HG02588 (cell line): ENCODE measurements around the gene SKOR1.

ENCODE experiments used
- ATAC-seq: cut with Tn5 transposase; IDR thresholded peaks from one replicate; pipeline ENCODE4 v1.9.1; 2021; ENCODE audit warnings: mild to moderate bottlenecking, moderate library complexity; ENCODE audit not compliant: unreplicated experiment

SKOR1 gene

DNA sequence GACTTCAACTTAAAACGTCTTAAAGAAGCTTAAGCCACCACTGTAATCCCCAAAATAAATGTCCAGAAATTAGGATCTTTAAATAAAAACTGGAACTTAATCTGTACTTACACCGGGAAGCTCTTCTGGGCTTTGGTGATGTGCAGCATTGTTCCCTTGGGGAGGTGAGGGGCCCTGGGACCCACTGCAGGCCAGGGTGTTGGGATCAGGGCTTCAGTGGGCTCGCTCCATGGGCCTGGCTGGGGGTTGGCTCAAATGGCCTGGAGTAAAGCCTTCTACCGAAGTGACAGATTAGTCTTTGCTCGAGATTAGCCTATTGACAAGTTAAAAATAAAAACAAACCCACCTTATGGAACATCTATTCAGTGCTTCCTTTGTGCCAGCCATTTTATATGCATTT, 20.7 kb downstream of the SKOR1 start:
- ATAC-seq = no peak

DNA sequence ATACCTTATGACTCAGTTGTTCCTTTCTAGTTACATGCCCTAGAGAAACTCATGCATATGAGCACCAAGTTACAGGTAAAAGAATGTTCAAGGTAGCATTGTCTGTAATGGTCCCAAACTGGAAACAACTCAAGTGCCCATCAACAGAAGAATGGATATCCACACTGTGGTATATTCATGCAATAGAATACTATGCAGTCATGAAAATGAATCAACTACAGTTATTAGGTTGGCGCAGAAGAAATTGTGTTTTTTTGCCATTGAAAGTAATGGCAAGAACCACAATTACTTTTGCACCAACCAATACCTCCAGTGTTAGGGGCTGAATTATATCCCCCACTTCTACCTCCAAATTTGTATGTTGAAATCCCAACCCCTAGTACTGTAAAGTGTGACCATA, 24.2 kb downstream of the SKOR1 start:
- ATAC-seq = no peak

DNA sequence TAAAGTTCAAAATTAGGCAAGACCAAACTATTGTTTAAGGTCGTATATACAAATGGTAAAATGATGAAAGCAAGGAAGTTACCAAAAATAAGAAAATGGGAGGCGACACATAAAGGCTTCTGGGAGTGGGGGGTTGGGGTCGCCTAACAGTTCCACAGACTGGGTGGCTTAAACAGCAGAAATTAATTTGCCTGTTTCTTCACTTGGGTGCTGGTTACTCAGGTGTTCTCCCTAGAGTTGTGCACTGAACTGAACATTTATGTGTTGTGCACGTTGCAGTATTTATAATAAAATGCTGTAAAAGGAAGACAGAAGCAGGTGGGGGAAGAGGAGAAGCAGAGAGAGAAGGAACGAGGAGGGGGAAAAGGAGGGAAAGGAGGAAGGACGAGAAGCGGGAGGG, 25.0 kb downstream of the SKOR1 start:
- ATAC-seq = no peak

DNA sequence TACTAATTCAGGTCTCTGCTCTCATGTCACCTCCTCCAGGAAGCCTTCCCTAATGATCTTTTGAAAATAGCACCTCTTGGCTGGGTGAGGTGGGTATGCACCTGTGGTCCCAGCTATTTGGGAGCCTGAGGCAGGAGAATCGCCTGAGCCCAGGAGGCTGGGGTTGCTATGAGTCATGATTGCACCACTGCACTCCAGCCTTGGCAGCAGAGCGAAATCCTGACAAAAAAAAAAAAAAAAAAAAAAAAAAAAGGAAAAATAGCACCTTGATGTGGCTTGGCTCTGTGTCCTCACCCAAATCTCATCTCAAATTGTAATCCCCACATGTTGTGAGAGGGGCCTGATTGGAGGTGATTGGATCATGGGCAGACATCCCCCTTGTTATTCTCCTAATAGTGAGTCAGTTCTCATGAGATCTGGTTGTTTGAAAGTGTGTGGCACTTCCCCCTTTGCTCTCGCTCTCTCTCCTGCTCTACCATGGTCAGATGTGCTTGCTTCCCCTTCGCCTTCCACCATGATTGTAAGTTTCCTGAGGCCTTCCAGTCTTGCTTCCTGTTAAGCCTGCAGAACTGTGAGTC, 25.8 kb downstream of the SKOR1 start:
- no peak for ATAC-seq

DNA sequence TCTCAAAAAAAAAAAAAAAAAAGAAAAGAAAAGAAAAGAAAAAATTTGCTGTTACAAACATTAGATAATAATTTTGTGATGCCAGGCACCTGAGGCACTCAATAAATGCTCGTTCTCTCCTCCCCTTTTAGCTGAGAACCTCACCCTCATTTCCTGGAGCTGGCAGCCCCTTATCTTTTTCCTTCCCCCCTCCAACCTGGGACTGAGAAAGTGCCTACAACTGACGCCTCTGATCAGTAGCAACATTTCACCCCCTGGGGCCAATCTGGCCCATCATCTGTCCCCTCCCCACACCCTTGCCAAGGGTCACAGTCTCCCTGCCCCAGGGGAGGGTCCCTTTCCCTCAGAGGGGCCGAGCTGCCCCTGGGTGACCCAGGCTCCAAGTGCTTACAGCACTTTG, 27.1 kb downstream of the SKOR1 start:
- no peak for ATAC-seq

DNA sequence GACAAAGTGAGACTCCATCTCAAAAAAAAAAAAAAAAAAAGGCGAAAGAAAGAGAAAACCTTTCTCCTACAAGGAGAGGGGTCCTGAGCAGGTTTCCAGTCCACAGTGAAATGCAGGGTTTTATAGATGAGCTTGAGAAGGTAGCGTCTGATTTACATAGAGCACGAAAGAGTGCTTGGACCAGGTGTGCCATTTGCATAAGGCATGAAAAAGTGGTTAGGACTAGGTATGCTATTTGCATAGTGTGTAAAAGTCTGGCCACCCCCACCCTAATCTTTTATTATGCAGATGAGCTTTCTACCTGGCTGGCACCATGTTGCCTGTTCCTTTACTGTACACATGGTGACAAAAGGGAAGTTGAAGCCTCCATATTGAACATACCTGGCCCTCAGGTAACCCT, 28.1 kb downstream of the SKOR1 start:
- ATAC-seq = no peak

DNA sequence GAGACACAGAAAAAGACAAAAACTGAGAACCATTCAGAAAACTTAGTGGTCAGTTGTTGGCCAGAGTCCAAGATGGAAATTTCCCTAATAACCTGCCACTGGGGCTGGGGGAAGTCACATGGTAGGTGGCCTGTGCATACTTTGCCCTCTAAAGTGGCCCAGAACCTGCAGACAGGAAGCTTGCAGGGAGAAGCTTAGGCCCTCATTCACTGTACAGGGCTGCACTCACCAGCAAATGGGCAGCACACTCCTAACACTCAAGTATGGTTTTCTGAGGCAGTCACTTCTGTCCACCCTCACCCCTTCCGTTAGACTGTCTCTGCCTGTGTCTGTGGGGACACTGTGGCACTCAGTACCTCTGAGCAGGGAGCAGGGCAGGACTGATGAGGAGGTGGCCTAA, 29.0 kb downstream of the SKOR1 start:
- no peak for ATAC-seq

DNA sequence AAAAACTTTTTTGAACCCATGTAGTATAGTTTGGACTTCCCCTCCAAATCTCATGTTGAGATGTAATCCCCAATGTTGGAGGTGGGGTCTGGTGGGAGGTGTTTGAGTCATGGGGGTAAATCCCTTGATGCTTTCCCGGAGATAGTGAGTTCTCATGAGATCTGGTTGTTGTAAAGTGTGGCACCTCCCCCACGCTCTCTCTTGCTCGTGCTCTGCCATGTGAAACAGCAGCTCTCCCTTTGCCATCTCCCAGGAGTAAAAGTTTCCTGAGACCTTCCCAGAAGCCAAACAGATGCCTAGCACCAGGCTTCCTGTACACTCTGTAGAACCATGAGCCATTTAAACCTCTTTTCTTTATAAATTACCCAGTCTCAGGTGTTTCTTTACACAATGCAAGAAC, 30.5 kb downstream of the SKOR1 start:
- ATAC-seq = no peak

DNA sequence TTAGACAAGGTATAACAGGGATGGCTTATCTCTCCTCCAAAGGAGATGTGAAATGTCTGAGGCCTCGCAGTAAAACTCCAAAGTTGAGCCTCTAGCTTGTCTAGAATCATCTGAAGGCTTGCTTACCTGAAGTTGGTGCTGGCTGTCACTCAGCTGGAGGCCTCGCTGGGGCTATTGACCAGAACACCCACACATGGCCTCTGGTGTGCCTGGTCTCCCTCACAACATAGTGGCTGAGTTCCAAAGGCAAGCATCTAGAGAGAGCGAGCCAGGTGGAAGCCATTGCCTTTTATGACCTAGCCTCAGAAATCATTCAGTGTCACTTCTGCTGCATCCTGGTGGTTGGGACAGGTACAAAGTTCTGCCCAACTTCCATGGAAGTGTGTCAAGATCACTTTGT, 31.9 kb downstream of the SKOR1 start:
- no peak for ATAC-seq

DNA sequence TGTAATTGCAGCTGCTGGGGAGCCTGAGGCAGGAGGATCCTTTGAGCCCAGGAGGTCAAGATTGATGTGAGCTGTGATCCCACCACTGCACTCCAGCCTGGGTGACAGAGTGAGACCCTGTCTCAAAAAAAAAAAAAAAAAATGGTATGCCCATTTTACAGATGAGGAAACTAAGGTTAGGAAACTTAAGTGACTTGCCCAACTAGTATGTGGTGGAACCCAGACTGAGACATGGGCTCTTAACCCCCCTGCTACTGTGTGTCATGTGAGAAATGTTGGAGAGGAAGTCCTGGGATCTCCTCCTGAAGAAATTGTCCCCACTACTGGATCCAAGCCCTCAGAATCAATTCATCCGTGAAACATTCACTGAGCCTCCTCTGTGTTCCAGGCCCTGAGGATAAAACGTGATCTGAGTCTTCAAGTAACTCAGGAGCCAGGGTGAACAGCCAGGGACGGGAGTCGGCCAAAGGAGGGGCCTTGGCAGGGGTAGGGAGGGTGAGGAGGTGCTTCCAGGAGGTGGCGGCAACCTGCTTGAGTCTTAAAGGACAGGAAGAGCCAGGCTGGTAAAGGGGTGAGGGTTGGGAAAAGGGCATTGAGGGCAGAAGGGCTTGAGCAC, 34.1 kb downstream of the SKOR1 start:
- ATAC-seq = no peak

DNA sequence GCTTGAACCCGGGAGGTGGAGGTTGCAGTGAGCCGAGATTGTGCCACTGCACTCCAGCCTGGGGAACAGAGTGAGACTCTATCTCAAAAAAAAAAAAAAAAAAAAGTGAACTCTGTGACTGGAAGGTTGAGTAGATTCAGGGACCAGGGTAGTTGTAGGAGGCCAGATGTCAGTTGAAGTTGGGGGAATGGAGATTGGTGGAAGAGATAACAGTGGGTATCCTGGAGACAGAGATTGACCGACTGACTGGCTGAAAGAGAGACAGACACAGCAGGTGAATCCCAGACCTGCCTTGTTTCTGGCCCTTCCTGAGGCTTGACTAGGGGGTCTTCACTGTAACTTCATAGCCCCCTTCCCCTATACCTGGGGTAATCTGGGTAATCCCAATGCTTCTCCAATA, 36.7 kb downstream of the SKOR1 start:
- ATAC-seq = no peak

DNA sequence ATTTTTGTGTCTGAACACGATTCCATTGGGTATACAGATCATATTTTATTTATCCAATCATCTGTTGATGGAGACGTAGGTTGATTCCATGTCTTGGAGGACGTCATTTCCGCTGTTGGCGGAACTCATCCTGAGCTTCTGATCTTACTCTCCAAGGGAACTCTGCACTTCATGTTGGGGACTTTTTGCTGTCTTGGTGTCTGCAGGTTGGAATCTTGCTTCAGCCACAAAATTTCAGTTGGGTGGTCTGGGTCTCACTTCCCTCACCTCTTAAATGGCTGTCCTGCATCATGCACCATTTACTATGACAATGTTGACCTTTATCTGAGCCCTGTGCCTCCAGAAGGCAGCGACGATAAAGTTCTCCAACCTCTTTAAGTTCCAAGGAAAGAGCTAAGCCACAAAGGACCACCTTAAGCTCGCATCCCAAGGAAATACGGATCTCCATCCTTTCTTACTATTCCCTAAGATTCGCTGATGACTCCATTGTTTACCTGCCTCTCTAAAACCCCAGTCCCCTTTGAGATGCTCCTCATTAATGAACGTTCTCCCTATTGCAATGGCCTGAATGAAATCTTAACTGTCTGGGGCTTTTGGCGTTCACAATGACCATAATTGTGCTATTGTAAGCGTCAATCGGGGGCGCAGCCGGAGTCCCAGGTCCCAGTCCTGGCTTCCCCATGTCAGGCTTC, 37.6 kb downstream of the SKOR1 start:
- ATAC-seq = no peak

DNA sequence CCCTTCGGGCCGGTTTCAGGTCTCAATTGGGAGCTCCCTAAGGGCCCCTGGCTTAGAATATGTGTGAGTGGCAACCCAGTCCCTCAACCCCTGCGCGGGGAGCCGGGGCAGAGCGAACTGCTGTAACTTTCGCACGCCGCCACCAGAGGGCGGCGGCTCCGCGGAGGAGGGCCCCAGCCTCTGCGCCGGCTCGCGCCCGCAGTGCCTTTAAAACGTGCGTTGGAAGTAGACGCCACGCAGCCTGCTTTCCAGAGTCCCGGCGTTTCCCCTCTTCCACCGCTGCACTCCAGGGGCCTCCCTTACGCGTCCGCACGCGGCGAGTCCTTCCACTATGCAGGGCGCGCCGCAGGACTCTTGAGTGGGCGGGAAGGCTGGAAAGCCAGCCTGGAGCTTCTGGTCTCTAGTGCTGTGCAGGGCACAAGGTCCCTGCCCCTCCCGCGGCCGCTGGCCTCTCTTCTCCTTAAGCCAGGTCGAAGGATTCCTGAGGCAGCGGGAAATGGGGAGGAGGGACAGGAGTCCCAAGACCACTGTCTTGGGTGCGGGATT, 38.2 kb downstream of the SKOR1 start:
- ATAC-seq = no peak

DNA sequence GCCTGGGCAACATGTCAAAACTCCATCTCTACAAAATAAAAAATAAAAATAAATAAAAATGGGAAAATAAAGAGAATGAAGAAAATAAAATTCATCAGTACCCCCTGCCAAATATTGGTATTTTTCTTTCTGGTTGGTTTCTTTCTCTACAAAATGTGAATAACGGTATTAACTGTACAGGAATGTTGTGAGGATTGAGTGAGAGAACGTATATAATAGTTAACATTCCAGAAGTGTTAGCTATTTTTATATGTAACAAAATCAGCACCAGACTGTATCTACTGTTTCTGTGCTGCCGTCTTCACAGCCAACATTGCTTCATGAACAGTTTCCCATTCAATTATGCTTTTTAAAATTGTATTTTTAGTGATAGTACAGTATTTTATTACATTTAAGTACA, 40.0 kb downstream of the SKOR1 start:
- no peak for ATAC-seq

DNA sequence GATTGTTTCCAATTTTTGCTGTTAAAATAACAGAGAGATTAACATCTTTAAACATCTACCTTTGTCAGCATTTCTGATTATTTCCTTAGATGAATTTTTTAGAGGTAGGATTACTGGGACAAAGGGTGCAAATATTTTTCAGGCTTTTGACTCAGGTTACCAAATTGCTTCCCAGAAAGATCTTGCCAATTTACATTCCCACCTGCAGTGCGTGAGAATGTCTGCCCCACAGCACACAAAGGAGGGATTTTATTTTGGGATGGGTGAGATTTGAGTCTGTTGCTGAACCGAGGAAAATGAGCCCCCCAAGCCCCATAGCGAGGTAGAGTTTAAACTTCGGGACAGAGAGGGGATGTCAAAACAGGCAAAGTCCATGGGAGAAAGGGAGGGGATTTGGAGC, 40.5 kb downstream of the SKOR1 start:
- no peak for ATAC-seq

DNA sequence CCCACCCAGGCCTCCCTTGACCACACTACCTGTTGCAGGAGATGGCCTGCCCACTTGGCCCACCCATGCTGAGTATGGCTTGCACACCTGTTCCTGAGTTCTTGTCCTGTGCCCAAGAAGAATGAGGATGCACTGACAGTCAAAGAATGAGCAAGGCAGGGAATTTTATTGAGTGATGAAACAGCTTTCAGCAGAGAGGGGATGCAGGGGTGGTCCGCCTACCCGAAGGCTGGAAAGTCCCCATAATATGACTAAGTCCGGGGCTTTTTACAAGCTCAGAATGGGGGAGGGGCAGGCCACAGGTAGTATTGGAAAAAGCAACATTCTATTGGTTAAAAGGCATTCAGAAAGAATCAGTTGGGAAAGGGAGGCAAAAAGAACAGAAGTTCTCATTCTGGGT, 44.4 kb downstream of the SKOR1 start:
- ATAC-seq = no peak

DNA sequence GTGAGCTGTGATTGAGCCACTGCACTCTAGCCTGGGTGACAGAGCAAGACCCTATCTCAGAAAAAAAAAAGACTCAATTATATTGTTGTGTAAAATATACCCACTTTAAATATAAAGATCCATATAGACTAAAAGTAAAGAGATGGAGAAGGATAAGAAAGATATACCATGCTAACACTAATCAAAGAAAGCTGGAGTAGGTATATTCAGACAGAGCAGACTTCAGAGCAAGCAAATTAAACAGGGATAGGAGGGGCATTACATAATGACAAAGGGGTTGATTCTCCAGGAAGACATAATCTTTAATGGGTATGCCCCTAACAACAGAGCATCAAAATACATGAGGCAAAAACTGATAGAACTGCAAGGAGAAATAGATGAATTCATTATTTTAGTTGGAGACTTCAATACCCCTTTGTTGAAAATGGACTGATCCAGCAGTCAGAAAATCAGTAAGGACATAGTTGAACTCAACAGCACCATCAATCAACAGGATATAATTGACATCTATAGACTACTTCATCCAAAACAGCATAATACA, 45.6 kb downstream of the SKOR1 start:
- no peak for ATAC-seq

DNA sequence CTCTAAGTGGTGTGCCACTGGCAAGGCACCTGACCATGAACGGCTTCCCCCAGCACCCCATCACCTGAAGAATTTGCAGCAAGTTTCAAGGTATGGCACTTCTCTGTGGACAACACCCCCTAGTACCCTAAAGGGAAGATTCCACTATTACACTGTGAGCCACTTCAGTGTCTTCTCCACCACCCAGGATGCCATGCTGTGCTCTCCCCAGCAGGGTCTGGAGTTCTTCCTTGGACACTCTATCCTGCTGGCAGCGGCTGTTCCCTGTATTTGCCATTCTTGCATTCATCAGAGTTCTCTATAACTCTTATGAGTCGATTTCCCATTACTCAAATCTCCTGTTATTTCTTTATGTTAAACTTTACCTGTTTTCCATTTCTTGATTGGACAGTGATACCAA, 48.5 kb downstream of the SKOR1 start:
- no peak for ATAC-seq

DNA sequence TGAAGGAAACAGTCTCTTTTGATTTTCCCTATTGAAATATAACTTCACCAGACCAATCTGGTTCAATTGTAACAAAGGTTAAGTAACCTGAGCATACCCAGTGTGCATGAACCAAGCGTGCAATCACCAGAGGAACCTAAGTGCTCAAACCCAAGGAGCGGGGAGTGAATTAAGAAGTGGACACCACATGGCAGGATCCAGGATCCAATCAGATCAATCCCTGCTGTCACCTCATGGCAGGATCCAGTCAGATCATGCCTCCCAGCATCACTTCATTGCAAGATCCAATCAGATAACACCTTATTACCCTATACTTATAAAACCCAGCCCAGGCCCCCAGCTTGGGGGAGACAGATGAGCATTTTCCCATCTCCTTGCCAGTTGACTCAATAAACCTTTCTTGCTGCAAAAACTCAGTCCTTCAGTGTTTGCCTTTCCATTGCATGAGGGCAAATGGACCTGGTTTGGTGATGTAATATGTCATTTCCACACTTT, 53.5 kb downstream of the SKOR1 start:
- no peak for ATAC-seq

DNA sequence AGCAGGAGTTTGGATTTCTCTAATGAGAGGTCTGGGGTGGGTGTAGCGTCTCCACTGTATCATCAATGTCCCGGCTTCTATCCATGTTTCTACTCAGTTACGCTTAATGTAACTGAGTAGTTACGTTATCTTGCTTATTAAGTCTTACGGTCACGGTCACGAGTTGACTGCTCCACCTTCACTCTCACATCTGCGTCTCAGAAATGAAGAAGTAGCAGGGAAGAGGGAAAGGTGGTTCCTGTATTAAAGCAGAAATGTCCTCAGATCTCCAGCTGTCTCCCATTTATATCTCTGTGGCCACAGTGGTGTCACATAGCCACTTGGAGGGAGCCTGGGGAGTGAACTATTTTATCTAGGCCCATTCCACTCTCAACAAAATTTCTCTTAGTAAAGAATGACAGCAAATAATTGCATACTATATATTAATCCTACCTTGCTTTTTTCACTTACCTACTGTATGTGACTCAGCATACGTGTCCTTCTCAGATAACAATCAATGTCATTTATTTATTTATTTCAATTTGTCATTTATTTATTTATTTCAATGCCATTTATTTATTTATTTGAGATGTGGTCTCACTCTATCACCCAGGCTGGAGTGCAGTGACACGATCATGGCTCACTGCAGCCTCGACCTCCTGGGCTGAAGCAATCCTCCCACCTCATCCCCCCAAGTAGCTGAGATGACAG, 54.3 kb downstream of the SKOR1 start:
- no peak for ATAC-seq

DNA sequence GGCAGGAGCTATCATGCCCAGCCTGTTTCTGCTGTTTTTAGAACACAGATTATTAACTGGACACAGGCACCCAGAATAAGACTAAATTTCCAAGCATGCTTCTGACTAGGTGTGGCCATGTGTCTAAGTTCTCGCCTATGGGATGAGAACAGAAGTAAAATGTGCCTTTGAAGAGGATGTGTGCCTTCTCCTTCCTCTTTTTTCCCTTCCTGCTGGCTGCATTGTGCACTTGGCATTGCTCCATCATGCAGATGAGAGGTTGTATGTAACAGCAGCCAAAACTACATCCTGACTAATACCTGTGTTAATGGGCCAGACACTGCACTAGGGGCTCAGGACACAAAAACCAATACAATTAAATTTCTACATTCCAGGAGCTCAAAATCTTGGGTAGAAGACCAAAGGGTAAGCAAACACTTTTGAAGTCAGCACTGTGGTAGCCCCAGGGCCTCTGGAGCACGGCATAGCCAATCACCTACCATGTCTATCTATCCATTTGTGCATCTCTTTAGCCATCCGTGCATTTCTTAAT, 55.4 kb downstream of the SKOR1 start:
- ATAC-seq = no peak
